ENCODE data around the gene SYT2.

SYT2 gene

GRCh38 chr1:202589190-202589930 lies 120.9 kb downstream of the SYT2 start:
- no peak overlapping the region for H3K27ac ChIP-seq
- DNase-seq = no peak
- TF ChIP-seq, protein P1, sequence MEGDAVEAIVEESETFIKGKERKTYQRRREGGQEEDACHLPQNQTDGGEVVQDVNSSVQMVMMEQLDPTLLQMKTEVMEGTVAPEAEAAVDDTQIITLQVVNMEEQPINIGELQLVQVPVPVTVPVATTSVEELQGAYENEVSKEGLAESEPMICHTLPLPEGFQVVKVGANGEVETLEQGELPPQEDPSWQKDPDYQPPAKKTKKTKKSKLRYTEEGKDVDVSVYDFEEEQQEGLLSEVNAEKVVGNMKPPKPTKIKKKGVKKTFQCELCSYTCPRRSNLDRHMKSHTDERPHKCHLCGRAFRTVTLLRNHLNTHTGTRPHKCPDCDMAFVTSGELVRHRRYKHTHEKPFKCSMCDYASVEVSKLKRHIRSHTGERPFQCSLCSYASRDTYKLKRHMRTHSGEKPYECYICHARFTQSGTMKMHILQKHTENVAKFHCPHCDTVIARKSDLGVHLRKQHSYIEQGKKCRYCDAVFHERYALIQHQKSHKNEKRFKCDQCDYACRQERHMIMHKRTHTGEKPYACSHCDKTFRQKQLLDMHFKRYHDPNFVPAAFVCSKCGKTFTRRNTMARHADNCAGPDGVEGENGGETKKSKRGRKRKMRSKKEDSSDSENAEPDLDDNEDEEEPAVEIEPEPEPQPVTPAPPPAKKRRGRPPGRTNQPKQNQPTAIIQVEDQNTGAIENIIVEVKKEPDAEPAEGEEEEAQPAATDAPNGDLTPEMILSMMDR (IDR thresholded peaks at IDR 0.05; ENCODE audit: low read depth, low read length) = no peak
- peaks cover 3% of the 10 kb centered on the region; the same call in 1 of the 2 replicates for H3K36me3 ChIP-seq
- no peak overlapping the region for H3K4me3 ChIP-seq (ENCODE audit: low read depth, low read length)
- H3K9me3 ChIP-seq (ENCODE audit: severe bottlenecking) = no peaks in the 10 kb centered on the region
- no peaks in the 10 kb centered on the region for H3K27me3 ChIP-seq (ENCODE audit: insufficient read depth, low read depth, severe bottlenecking)

GRCh38 chr1:202588503-202589189 lies 121.6 kb downstream of the SYT2 start:
- DNase-seq = no peak
- Histone ChIP-seq H3K27me3 (ENCODE audit: insufficient read depth, low read depth, severe bottlenecking) (no peaks in the 10 kb centered on the region), H3K27ac (no peak overlapping the region), H3K36me3 (peaks cover 3% of the 10 kb centered on the region; the same call in 1 of the 2 replicates), H3K9me3 (ENCODE audit: severe bottlenecking) (no peaks in the 10 kb centered on the region), H3K4me3 (ENCODE audit: low read depth, low read length) (no peak overlapping the region)
- TF ChIP-seq, protein P1 (IDR thresholded peaks at IDR 0.05; ENCODE audit: low read depth, low read length) = no peak

DNA sequence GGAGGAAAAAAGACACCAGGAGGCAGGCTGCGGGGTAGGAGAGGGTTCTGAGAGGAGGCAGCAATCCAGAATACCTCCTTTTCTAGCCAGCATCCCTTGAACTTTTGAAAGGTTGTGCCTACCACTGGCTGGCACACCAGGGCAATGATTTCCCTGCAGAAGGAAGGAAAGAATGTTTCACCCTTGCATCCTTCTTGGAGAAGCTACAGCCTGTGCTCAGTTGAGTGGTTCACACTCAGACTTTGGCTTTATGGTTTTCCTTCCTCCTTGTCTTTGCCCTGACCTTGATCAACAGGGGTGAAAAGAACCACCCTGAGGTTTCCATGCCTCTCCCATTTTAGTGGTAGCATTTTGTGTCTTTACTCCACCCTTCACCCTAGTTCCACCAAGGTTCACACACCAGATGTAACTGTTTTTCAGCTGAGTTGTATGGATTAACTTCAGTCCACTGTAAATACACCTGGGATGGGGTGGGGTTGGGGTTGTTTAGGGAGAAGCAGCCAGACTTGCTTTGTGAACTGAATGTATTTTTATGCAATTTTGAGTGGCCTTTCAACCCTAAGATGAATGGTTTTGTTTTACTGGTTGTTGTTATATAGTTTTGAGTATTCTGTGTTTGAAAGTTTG lies 122.3 kb downstream of the SYT2 start:
- no peak for DNase-seq
- no peak overlapping the region for H3K4me3 ChIP-seq (ENCODE audit: low read depth, low read length)
- H3K27ac ChIP-seq = no peak overlapping the region
- H3K36me3 ChIP-seq = peaks cover 3% of the 10 kb centered on the region; the same call in 1 of the 2 replicates
- no peaks in the 10 kb centered on the region for H3K9me3 ChIP-seq (ENCODE audit: severe bottlenecking)
- no peaks in the 10 kb centered on the region for H3K27me3 ChIP-seq (ENCODE audit: insufficient read depth, low read depth, severe bottlenecking)
- TF ChIP-seq, protein P1 (IDR thresholded peaks at IDR 0.05; ENCODE audit: low read depth, low read length) = no peak

DNA sequence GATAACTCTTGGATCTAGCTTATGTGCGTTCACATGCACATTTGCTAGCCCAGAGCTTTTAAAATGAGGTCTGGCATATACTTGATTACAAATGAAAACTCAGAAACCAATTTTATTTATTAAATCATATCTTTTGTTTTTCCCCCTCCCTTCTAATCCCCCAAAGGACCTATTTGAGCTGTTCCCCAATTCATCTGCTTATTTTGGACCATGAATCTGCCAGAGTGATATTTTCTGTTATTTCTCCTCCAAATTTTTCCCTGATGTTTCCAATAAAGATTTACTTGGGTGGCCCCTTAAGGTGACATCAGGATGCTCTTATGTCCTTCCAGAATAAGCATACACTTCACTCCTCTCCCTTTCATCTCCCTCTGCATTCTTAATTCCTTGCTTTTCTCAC lies 123.4 kb downstream of the SYT2 start:
- Histone ChIP-seq H3K27ac (no peak overlapping the region), H3K4me3 (ENCODE audit: low read depth, low read length) (no peak overlapping the region), H3K27me3 (ENCODE audit: insufficient read depth, low read depth, severe bottlenecking) (no peaks in the 10 kb centered on the region), H3K9me3 (ENCODE audit: severe bottlenecking) (no peaks in the 10 kb centered on the region), H3K36me3 (peaks cover 3% of the 10 kb centered on the region; the same call in 1 of the 2 replicates)
- TF ChIP-seq, protein P1 (IDR thresholded peaks at IDR 0.05; ENCODE audit: low read depth, low read length) = no peak
- DNase-seq = no peak

DNA sequence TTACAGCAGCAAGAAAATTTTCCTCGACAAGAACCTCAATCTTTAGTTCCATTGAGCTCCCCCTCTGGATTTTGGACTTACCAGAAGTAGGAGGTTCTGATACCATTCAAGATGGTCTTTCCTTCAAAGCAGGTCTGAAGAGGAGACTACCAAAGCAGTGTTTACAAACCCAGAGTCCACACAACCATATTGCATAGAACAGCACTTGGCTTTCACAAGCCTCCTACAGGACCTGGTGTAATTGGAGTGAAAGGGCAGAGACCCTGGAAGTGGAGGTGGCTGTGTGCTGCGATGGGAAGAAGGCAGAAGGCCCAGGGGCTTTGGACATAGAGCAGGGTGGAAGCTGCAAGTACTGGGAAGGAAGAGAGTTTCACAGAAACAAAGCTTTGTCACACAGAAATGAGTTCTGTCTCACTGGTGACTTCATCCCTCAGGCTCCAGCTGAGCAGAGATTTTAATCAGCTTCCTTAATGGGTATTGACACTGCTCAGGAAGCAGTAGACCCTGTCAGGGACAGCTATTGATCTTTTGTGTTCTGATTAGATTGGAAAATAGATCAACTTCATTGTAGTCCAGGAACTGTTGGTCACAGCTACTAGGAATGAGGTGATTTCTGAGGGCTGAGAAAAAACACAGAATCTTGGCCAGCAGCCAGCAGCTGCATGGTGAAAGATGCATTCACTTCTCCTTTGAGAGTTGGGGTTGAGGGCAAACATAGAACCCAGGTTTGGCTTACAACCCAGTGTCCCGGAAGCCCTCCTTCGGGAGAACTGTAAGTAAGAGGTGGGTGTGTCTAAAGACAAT lies 124.0 kb downstream of the SYT2 start:
- no peaks in the 10 kb centered on the region for H3K27me3 ChIP-seq (ENCODE audit: insufficient read depth, low read depth, severe bottlenecking)
- no peak overlapping the region for H3K4me3 ChIP-seq (ENCODE audit: low read depth, low read length)
- DNase-seq = no peak
- no peak overlapping the region for H3K27ac ChIP-seq
- H3K36me3 ChIP-seq = peaks cover 5% of the 10 kb centered on the region
- TF ChIP-seq, protein P1 (IDR thresholded peaks at IDR 0.05; ENCODE audit: low read depth, low read length) = no peak
- no peaks in the 10 kb centered on the region for H3K9me3 ChIP-seq (ENCODE audit: severe bottlenecking)

All from WERI-Rb-1 (cell line).